HG03159 (cell line): Measurements from ENCODE around the gene PRKCSH.
"Not testable (repeated sequence)": the region's sequence is repeated elsewhere in the genome, so short reads cannot be mapped to it uniquely, and the experiment has no call there.

Source experiments
- ATAC-seq: cut with Tn5 transposase; IDR thresholded peaks from one replicate; pipeline ENCODE4 v1.9.1; 2021; ENCODE audit warnings: mild to moderate bottlenecking, moderate library complexity; ENCODE audit not compliant: unreplicated experiment

The PRKCSH gene

GRCh38 chr19:11435057-11435832 is at the start of gene PRKCSH, which contains the start of gene ODAD3:
TSS of gene PRKCSH (plus strand) at chr19:11435635. CDS start at chr19:11436118, 483 bp downstream.
TSS of gene ODAD3 (minus strand) at chr19:11435121. CDS start at chr19:11435016, 105 bp downstream.
- peak; percentile 88 for ATAC-seq

GRCh38 chr19:11387162-11388034 is 48.0 kb upstream of the PRKCSH start:
- ATAC-seq: no peak

- ATAC-seq: no peak
These were observed 45.1 kb upstream of the PRKCSH start for GRCh38 chr19:11390359-11390758.

- ATAC-seq: no peak
These were observed 44.3 kb upstream of the PRKCSH start for GRCh38 chr19:11390933-11391680.

- ATAC-seq: no peak
These were observed 38.3 kb upstream of the PRKCSH start for GRCh38 chr19:11397089-11397610.

GRCh38 chr19:11399667-11400066 is 35.8 kb upstream of the PRKCSH start:
- no peak for ATAC-seq

- ATAC-seq: no peak
These were observed 34.6 kb upstream of the PRKCSH start for GRCh38 chr19:11400798-11401197.

- no peak for ATAC-seq
These were observed 33.5 kb upstream of the PRKCSH start for GRCh38 chr19:11401808-11402543.

- no peak for ATAC-seq
These were observed 30.7 kb upstream of the PRKCSH start for GRCh38 chr19:11404588-11405222.

GRCh38 chr19:11405846-11406643 is 29.4 kb upstream of the PRKCSH start:
- no peak for ATAC-seq

- ATAC-seq: not testable (repeated sequence)
These were observed 28.7 kb upstream of the PRKCSH start for GRCh38 chr19:11406703-11407236.

- no peak for ATAC-seq
These were observed 26.8 kb upstream of the PRKCSH start for GRCh38 chr19:11408591-11408990.

- ATAC-seq: no peak
These were observed 24.8 kb upstream of the PRKCSH start for GRCh38 chr19:11410682-11411081.

GRCh38 chr19:11414544-11414943 is 20.9 kb upstream of the PRKCSH start:
- no peak for ATAC-seq

- ATAC-seq: no peak
These were observed 18.9 kb upstream of the PRKCSH start for GRCh38 chr19:11416346-11417052.

- ATAC-seq: no peak
These were observed 17.3 kb upstream of the PRKCSH start for GRCh38 chr19:11418094-11418548.

- no peak for ATAC-seq
These were observed 16.6 kb upstream of the PRKCSH start, which contains the start of gene RGL3 for GRCh38 chr19:11418549-11419506. TSS of gene RGL3 (minus strand) at chr19:11419314. CDS start at chr19:11419278, 36 bp downstream.
